Liver (tissue), 9 donors: ENCODE data around the gene GPR6. TPM values are rescaled to one million over a fixed set of nuclear protein-coding genes. Genes with fewer than 3 reads are reported as not detected.

Source experiments
- DNase-seq: peaks from one replicate; pipeline ENCODE4 v3.0.0-alpha.2; 2017; ENCODE audit warnings: low spot score
- H3K27ac ChIP-seq, 2 donors: one replicate each; pipeline ENCODE4 v1.7.0; 2013; ENCODE audit warnings: inconsistent platforms in 2 of 2, low read length in 2 of 2, control low read depth in 1 of 2, low read depth in 1 of 2, mild to moderate bottlenecking in 1 of 2
- H3K27me3 ChIP-seq, 4 donors: one replicate each; pipeline versions ENCODE4 v1.6.1 to v1.7.0; 2013; ENCODE audit warnings: low read length in 3 of 4, inconsistent platforms in 1 of 4, mild to moderate bottlenecking in 1 of 4, moderate library complexity in 1 of 4; ENCODE audit not compliant: control insufficient read depth in 4 of 4, insufficient read depth in 4 of 4
- H3K36me3 ChIP-seq, 4 donors: one replicate each; pipeline versions ENCODE4 v1.6.1 to v1.7.0; 2013; ENCODE audit warnings: low read length in 3 of 4, mild to moderate bottlenecking in 3 of 4, low read depth in 1 of 4, moderate library complexity in 1 of 4; ENCODE audit not compliant: control insufficient read depth in 4 of 4, insufficient read depth in 3 of 4
- H3K4me1 ChIP-seq, 4 donors: one replicate each; pipeline versions ENCODE4 v1.6.1 to v1.7.0; 2013; ENCODE audit warnings: low read length in 3 of 4, mild to moderate bottlenecking in 3 of 4, moderate library complexity in 1 of 4; ENCODE audit not compliant: control insufficient read depth in 4 of 4, insufficient read depth in 4 of 4
- H3K4me3 ChIP-seq, 3 donors: one replicate each; pipeline versions ENCODE4 v1.6.1 to v1.7.0; 2013; ENCODE audit warnings: low read length in 3 of 3, control low read depth in 1 of 3, low read depth in 1 of 3, mild to moderate bottlenecking in 1 of 3
- H3K9ac ChIP-seq, 2 donors: one replicate each; pipeline ENCODE4 v1.7.0; 2013; ENCODE audit warnings: low read length in 2 of 2, mild to moderate bottlenecking in 2 of 2, moderate library complexity in 2 of 2, control low read depth in 1 of 2, low read depth in 1 of 2
- H3K9me3 ChIP-seq, 4 donors: one replicate each; pipeline versions ENCODE4 v1.6.1 to v1.7.0; 2013; ENCODE audit warnings: low read length in 3 of 4; ENCODE audit not compliant: control insufficient read depth in 4 of 4
- EGR1 ChIP-seq, 2 donors: IDR thresholded peaks; 2 replicates each; pipeline ENCODE4 v1.6.1; 2016 to 2018; ENCODE audit warnings: antibody characterized with exemption in 2 of 2, low read depth in 2 of 2
- FOXA2 ChIP-seq: IDR thresholded peaks from 2 replicates; pipeline ENCODE4 v1.6.1; 2016; ENCODE audit warnings: antibody characterized with exemption
- HNF4A ChIP-seq, 2 donors: conservative IDR thresholded peaks; 2 replicates each; pipeline ENCODE4 v1.6.1; 2016; ENCODE audit warnings: antibody characterized with exemption in 2 of 2, mild to moderate bottlenecking in 2 of 2
- HNF4G ChIP-seq: IDR thresholded peaks from 2 replicates; pipeline ENCODE4 v1.6.1; 2016; ENCODE audit warnings: antibody characterized with exemption
- JUND ChIP-seq, 2 donors: IDR thresholded peaks; 2 replicates each; pipeline ENCODE4 v1.6.1; 2016; ENCODE audit warnings: antibody characterized with exemption in 2 of 2
- NR2F2 ChIP-seq: IDR thresholded peaks from 2 replicates; pipeline ENCODE4 v1.6.1; 2016; ENCODE audit warnings: antibody characterized with exemption
- RAD21 ChIP-seq, 2 donors: IDR thresholded peaks; 2 replicates each; pipeline ENCODE4 v1.6.1; 2016; ENCODE audit warnings: antibody characterized with exemption in 2 of 2, mild to moderate bottlenecking in 2 of 2
- RXRA ChIP-seq, 2 donors: IDR thresholded peaks; 2 replicates each; pipeline ENCODE4 v1.6.1; 2017 to 2018; ENCODE audit warnings: antibody characterized with exemption in 2 of 2, mild to moderate bottlenecking in 1 of 2
- SP1 ChIP-seq: IDR thresholded peaks from 2 replicates; pipeline ENCODE4 v1.6.1; 2018; ENCODE audit warnings: antibody characterized with exemption, mild to moderate bottlenecking
- TAF1 ChIP-seq: conservative IDR thresholded peaks from 2 replicates; pipeline ENCODE4 v1.6.1; 2016; ENCODE audit warnings: antibody characterized with exemption, mild to moderate bottlenecking
- YY1 ChIP-seq: IDR thresholded peaks from 2 replicates; pipeline ENCODE4 v1.6.1; 2016; ENCODE audit warnings: antibody characterized with exemption, mild to moderate bottlenecking
- WGBS: extraction: QIAGEN DNeasy Blood & Tissue Kit; methylation state at CpG from one replicate; pipeline ENCODE4 v1.1.7; 2013; 5-methylcytosine and 5-hydroxymethylcytosine counted together
- polyA plus RNA-seq, 2 donors: library from polyadenylated mRNA; stranded (reverse) in 1 of 2; unstranded in 1 of 2; fragments of 200-250 nt in 1 of 2; fragments of >200 nt in 1 of 2; fragmentation: Nextera tagmentation in 1 of 2; extraction: Ambion mirVana in 1 of 2; gene quantifications; one replicate each; pipeline versions ENCODE4 v1.2.1 to v1.2.3, GENCODE V29; 2013 to 2015
- total RNA-seq, 2 donors: library from RNA; depleted of rRNA; stranded (reverse); fragments of >200 nt; gene quantifications; one replicate each; pipeline ENCODE4 v1.2.3, GENCODE V29; 2014
- TF ChIP-seq, protein P1 (sequence below): IDR thresholded peaks from 2 replicates; pipeline ENCODE4 v1.6.1; 2016; ENCODE audit warnings: antibody characterized with exemption
- TF ChIP-seq, protein P2 (sequence below): IDR thresholded peaks from 2 replicates; pipeline ENCODE4 v1.6.1; 2016; ENCODE audit warnings: antibody characterized with exemption
- TF ChIP-seq, protein P3 (sequence below): IDR thresholded peaks from 2 replicates; pipeline ENCODE4 v1.6.1; 2016; ENCODE audit warnings: antibody characterized with exemption
- TF ChIP-seq, protein P4 (sequence below): IDR thresholded peaks from 2 replicates; pipeline ENCODE4 v1.6.1; 2016; ENCODE audit warnings: antibody characterized with exemption, mild to moderate bottlenecking
- TF ChIP-seq, protein P5 (sequence below): fragments of 150-350 bp; IDR thresholded peaks from 2 replicates; pipeline ENCODE4 v1.5.1; 2017; ENCODE audit warnings: improper control_type of control experiment, low read depth, low read length; ENCODE audit not compliant: missing input control
- donor health status: healthy.
- donor health status: healthy.
- donor health status: healthy.
- donor health status: healthy.
- donor health status: healthy.

Gene GPR6
- total and polyA plus RNA-seq, 4 donors, result not detected

DNA sequence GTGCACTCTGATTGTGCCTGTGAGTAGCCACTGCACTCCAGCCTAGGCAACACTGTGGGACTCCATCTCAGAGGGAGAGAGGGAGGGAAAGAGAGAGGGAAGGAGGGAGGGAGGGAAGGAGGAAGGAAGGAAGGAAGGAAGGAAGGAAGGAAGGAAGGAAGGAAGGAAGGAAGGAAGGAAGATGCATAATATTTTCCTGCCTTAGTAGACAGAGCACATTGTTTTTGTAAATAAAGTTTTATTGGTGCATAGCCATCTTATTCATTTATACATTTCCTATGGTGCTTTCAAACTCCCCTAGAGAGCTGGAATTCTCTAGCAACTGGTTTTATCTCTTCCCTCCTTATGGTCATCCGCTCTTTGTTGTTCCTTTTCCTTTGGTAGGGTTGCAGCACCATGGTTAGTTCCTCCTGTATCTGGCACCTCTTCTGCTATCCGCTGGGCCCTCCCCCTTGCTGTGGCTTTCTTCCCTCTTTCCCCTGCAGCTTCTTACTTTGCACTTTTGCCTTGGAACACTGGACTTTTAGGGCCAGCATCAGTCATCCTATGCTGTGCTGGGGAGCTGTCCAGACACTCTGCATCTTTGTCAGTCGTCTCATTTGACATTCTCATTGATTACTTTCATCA is 20.2 kb downstream of the GPR6 start:
- no peak overlapping the region for H3K27ac ChIP-seq
- no peaks in the 10 kb centered on the region for H3K9me3 ChIP-seq
- H3K4me3 ChIP-seq, result no peak overlapping the region
- H3K36me3 ChIP-seq, result no peaks in the 10 kb centered on the region
- no peaks in the 10 kb centered on the region for H3K4me1 ChIP-seq
- WGBS, result 38% methylated on average over 3 of the region's 3 CpGs
- H3K9ac ChIP-seq, result no peak overlapping the region
- no peak for TF ChIP-seq EGR1 (IDR thresholded peaks at IDR 0.05; ENCODE audit: low read depth in 2 of 2)
- H3K27me3 ChIP-seq, result peaks cover 0 to 3% (median 0%) of the 10 kb centered on the region in 4 donors
- no peak for DNase-seq

DNA sequence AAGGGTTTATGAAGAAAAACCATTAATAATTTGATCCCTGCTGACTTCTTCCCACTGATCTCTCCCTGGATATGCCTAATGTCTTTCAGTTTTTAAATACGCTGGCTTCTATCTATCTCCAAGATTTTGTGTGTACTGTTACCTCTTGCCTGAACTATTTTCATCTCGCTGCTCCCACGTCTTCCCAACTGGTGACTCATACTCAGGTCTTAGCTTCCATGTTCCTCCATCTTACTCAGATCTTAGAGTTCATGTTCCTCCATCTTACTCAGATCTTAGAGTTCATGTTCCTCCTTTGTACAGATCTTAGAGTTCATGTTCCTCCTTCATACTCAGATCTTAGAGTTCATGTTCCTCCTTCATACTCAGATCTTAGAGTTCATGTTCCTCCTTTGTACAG is 21.6 kb downstream of the GPR6 start:
- no peaks in the 10 kb centered on the region for H3K9me3 ChIP-seq
- TF ChIP-seq, protein P1, sequence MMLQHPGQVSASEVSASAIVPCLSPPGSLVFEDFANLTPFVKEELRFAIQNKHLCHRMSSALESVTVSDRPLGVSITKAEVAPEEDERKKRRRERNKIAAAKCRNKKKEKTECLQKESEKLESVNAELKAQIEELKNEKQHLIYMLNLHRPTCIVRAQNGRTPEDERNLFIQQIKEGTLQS, result no peak
- no peak for TF ChIP-seq RAD21 (IDR thresholded peaks at IDR 0.05)
- TF ChIP-seq HNF4G, result no peak
- TF ChIP-seq, protein P2, sequence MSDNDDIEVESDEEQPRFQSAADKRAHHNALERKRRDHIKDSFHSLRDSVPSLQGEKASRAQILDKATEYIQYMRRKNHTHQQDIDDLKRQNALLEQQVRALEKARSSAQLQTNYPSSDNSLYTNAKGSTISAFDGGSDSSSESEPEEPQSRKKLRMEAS, result no peak
- TF ChIP-seq NR2F2, result no peak
- 74% methylated on average over 3 of the region's 3 CpGs for whole genome bisulfite sequencing

DNA sequence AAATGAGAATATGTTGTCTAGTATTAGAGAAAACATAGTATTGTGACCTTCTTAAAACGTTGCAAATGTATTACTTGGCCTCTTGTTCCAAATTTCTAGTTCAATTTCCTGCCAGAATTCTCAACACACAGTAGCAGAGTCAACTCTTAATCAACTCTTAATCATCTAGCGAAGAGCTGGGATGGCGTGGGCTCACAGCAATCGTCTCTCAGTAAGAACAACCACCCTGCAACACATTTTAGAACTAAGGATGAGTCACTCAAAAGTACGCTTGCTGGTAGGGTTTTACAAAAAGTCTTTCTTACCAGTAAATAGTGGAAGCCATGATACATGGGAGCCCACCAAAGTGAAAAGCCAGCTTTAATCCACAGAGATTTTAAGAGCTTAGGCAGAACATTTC is 24.6 kb downstream of the GPR6 start:
- WGBS, result 66% methylated on average over 5 of the region's 5 CpGs
- TF ChIP-seq FOXA2 (no peak), RAD21 (IDR thresholded peaks at IDR 0.05) (no peak)
- no peaks in the 10 kb centered on the region for H3K4me1 ChIP-seq
- no peak overlapping the region for H3K27ac ChIP-seq
- H3K4me3 ChIP-seq, result no peak overlapping the region
- H3K9ac ChIP-seq, result no peak overlapping the region
- H3K36me3 ChIP-seq, result no peaks in the 10 kb centered on the region
- peaks cover 0 to 3% (median 0%) of the 10 kb centered on the region in 4 donors for H3K27me3 ChIP-seq
- DNase-seq, result no peak
- H3K9me3 ChIP-seq, result no peaks in the 10 kb centered on the region

More for the DNA sequence above, 21.6 kb downstream of the GPR6 start:
- Histone ChIP-seq H3K27ac (no peak overlapping the region), H3K4me3 (no peak overlapping the region), H3K4me1 (no peaks in the 10 kb centered on the region), H3K27me3 (peaks cover 0 to 3% (median 0%) of the 10 kb centered on the region in 4 donors), H3K36me3 (no peaks in the 10 kb centered on the region), H3K9ac (no peak overlapping the region)
- no peak for DNase-seq

DNA sequence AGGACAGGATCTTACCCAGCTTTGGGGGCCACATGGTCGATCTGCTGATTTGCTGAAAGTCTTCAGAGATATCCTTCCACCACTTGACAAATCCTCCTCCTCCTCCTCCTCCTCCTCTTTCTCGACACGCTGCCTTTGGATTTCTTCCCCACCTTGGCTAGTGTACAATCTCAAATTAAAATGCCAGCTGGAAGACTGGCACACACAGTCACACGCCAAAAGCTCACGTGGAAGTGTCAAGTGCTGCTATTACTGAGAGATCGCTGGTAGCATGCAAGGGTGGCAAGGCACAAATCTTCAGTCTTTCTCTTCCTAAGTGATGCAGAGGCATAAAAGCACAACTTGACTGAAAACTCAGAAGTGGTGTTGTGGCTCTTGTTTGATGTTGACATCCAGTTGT is 35.3 kb downstream of the GPR6 start:
- H3K9ac ChIP-seq, result no peak overlapping the region
- 82% methylated on average over 6 of the region's 6 CpGs for WGBS

More for the DNA sequence above, 35.3 kb downstream of the GPR6 start:
- DNase-seq, result no peak
- Histone ChIP-seq H3K27me3 (no peaks in the 10 kb centered on the region), H3K27ac (no peak overlapping the region), H3K36me3 (no peaks in the 10 kb centered on the region), H3K4me1 (no peaks in the 10 kb centered on the region), H3K9me3 (no peaks in the 10 kb centered on the region), H3K4me3 (no peak overlapping the region)
- TF ChIP-seq, protein P3, sequence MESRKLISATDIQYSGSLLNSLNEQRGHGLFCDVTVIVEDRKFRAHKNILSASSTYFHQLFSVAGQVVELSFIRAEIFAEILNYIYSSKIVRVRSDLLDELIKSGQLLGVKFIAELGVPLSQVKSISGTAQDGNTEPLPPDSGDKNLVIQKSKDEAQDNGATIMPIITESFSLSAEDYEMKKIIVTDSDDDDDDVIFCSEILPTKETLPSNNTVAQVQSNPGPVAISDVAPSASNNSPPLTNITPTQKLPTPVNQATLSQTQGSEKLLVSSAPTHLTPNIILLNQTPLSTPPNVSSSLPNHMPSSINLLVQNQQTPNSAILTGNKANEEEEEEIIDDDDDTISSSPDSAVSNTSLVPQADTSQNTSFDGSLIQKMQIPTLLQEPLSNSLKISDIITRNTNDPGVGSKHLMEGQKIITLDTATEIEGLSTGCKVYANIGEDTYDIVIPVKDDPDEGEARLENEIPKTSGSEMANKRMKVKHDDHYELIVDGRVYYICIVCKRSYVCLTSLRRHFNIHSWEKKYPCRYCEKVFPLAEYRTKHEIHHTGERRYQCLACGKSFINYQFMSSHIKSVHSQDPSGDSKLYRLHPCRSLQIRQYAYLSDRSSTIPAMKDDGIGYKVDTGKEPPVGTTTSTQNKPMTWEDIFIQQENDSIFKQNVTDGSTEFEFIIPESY, result no peak
- TF ChIP-seq HNF4G (no peak), RXRA (IDR thresholded peaks at IDR 0.05) (no peak), SP1 (no peak), JUND (IDR thresholded peaks at IDR 0.05) (no peak), YY1 (no peak), TAF1 (no peak), HNF4A (conservative IDR thresholded peaks at IDR 0.05) (no peak)
- TF ChIP-seq, protein P4, sequence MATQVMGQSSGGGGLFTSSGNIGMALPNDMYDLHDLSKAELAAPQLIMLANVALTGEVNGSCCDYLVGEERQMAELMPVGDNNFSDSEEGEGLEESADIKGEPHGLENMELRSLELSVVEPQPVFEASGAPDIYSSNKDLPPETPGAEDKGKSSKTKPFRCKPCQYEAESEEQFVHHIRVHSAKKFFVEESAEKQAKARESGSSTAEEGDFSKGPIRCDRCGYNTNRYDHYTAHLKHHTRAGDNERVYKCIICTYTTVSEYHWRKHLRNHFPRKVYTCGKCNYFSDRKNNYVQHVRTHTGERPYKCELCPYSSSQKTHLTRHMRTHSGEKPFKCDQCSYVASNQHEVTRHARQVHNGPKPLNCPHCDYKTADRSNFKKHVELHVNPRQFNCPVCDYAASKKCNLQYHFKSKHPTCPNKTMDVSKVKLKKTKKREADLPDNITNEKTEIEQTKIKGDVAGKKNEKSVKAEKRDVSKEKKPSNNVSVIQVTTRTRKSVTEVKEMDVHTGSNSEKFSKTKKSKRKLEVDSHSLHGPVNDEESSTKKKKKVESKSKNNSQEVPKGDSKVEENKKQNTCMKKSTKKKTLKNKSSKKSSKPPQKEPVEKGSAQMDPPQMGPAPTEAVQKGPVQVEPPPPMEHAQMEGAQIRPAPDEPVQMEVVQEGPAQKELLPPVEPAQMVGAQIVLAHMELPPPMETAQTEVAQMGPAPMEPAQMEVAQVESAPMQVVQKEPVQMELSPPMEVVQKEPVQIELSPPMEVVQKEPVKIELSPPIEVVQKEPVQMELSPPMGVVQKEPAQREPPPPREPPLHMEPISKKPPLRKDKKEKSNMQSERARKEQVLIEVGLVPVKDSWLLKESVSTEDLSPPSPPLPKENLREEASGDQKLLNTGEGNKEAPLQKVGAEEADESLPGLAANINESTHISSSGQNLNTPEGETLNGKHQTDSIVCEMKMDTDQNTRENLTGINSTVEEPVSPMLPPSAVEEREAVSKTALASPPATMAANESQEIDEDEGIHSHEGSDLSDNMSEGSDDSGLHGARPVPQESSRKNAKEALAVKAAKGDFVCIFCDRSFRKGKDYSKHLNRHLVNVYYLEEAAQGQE, result no peak
- TF ChIP-seq, protein P5, sequence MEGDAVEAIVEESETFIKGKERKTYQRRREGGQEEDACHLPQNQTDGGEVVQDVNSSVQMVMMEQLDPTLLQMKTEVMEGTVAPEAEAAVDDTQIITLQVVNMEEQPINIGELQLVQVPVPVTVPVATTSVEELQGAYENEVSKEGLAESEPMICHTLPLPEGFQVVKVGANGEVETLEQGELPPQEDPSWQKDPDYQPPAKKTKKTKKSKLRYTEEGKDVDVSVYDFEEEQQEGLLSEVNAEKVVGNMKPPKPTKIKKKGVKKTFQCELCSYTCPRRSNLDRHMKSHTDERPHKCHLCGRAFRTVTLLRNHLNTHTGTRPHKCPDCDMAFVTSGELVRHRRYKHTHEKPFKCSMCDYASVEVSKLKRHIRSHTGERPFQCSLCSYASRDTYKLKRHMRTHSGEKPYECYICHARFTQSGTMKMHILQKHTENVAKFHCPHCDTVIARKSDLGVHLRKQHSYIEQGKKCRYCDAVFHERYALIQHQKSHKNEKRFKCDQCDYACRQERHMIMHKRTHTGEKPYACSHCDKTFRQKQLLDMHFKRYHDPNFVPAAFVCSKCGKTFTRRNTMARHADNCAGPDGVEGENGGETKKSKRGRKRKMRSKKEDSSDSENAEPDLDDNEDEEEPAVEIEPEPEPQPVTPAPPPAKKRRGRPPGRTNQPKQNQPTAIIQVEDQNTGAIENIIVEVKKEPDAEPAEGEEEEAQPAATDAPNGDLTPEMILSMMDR, result no peak
